Right ventricle myocardium inferior (tissue), 1 donor: ENCODE measurements around the gene DAO. TPM values are rescaled to one million over a fixed set of nuclear protein-coding genes. Genes with fewer than 3 reads are reported as not detected.
A peak's percentile ranks its signal among the peaks of the same experiment; 100 is the strongest.
"Not testable (repeated sequence)": the region's sequence is repeated elsewhere in the genome, so short reads cannot be mapped to it uniquely, and the experiment has no call there.

Source experiments
- ATAC-seq: fragments of 200-7000 bp; cut with Tn5 transposase; one replicate; pipeline ENCODE4 v1.9.1; 2020; ENCODE audit warnings: mild to moderate bottlenecking, moderate library complexity
- DNase-seq: peaks from one replicate; pipeline ENCODE4 v3.0.0; 2021; ENCODE audit errors: missing footprints
- intact Hi-C: fragments of 100-400 bp; cut with DNase I; formaldehyde crosslinking; loops from one replicate; pipeline ENCODE4 v1.11.0; 2022
- long read RNA-seq: library from polyadenylated mRNA; unstranded; transcript quantifications from one replicate; pipeline ENCODE4 v2.0.0, GENCODE V29; 2021
- total RNA-seq: library from RNA; stranded (reverse); fragmentation: NEBNext Ultra II Directional; extraction: Animal tissue kit (Norgen Biotek cat#: 25700); gene quantifications from one replicate; pipeline ENCODE4 v1.2.1, GENCODE V29; 2021
- donor health status: DM: no; HTN: yes; CAD: no; lungs with severe emphysema.

The DAO gene
- not detected for total RNA-seq
- long read RNA-seq: 0 reads

GRCh38 chr12:108879615-108880254 is at the start of gene DAO:
Gene DAO (plus strand): TSS chr12:108880092. CDS start chr12:108885007, 4,915 bp downstream.
- DNase-seq (no peak), ATAC-seq (no peak)
- intact Hi-C loops: loop anchor here (10.0 kb wide), 1 partner anchor 215 kb away; the partner anchor contains the start of genes ALKBH2 and UNG

DNA sequence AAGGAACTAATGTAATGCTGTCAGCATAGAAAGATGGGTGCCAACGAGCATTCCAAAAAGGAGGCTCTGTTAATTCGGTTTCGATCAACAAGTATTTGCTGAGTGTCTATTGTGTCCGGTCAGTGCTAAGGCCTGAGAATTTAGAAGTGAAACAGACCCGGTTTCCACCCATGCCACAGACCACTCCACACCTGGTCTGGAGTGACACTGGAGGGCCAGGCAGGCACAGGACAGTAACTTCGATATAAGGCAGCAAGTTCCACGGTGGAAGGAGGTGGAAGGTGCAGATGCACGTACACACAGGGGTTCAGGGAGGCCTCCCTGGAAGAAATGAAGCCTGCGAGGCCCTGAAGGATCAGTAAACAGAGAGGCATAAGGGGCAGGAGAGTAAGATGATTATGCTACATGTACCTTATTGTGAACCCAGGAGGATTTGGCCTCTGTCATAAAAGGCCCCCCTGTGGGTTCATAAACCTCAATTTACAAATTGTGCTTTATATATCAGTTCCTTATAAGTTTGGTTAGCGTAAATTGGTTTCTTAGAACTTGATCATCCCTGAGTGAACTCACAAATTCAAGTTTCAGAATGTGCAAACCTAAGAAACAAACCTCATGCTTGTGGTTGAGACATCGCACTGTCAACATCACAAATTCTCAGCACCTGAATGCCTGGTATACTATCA is 48.4 kb upstream of the DAO start:
- DNase-seq: no peak
- no peak for ATAC-seq
- intact Hi-C loops: no loop called here

DNA sequence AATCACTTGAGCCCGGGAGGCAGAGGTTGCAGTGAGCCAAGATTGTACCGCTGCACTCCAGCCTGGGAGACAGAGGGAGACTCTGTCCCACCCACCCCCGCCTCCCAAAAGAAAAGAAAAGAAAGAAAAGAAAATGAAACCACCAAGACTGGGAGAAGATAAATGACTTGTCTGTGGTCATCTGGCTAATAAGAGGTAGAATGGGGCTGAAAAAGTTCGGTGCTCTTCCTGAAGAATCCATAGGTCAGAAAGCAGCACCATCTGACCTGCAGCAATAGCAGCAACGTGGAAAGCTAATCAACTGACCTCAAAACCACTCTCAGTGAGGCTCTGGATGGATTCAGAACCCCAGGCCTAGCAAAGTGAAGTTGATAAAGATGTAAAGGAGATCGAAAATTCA is 47.7 kb upstream of the DAO start:
- ATAC-seq: no peak
- intact Hi-C loops: no loop called here
- no peak for DNase-seq

- ATAC-seq (peak; percentile 82), DNase-seq (no peak)
- intact Hi-C loops: no loop called here
These were observed 47.0 kb upstream of the DAO start for GRCh38 chr12:108832730-108833354.

DNA sequence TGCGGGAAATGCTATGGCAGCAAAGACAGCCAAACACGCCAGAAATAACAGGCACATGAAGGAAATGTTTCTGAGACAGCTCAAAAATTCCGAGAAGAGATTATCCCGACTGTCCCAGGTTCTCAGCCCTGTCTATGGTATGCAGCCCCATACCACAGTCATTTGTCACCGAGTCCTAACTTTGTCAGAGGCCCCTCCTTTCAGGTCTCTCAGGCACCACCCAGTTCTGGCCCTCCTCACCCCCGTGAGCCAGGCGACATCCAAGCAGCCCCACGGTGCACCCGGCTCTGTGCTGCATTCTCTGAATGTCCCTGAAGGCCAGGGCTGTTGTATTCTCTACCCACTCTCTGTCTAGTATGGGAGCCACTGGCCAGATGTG is 46.5 kb upstream of the DAO start:
- intact Hi-C loops: no loop called here
- DNase-seq: no peak
- peak; percentile 32 for ATAC-seq

DNA sequence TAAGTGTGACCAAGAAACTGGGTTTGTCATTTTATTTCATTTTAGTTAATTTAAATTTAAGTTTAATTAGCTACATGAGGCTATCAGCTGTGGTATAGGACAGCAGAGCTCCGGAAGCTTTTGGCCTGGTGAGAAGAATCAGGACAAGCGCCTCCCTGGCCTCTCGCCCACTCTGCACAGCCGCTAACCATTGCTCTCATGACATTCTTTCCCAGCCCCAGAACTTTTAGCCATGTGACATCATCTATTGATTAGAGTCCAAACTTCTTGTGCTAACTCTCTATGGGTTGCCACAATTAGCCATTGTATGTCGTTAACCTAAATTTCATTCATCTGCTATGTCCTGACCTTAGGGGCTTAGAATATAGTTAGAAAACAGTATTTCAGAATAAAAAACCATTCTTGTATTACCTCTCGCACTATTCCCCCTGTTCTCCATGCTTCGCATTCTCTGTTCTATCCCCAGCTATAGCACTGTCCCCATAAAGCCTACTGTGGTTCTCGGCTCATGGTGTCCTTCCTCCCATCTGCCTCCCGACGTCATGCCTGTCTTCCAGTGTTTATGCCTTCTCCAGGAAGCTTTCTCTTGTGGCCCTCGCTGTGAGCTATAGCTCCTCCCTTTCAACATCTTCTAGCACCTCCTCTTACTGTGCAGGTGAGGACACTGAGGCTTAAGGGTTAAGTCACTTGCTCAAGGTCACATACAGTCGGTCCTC is 46.0 kb upstream of the DAO start:
- ATAC-seq (peak; percentile 71), DNase-seq (peak; percentile 84)
- intact Hi-C loops: no loop called here

DNA sequence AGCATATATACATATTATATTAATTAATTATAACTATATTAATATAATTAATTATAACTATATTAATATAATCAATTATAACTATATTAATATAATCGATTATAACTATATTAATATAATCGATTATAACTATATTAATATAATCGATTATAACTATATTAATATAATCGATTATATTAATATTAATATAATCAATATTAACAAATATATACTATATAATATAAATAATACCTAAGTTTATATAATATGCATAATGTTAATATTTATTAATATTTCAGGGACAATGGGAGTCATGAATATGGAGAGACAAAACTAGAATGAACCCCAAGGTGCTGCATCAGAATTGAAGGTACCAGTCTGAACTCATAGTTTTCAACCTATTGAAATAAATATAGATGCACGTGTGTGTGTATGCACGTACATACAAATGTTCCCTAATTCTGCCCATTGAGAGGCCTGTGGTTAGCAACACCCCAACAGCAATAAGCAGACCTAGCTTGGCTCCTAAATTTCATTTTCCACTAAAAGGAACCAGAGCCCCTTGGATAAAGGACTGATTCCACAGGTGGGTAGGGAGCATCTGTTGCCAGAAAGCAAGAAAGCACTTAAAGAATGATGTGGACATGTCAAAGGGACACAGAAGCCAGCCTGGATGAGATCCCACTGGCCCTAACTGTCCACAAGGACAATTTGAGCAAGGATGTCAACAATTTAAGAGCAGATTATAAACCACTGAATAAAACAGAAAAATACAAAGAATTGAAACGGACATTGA is 43.8 kb upstream of the DAO start:
- DNase-seq (no peak), ATAC-seq (no peak)
- intact Hi-C loops: no loop called here

DNA sequence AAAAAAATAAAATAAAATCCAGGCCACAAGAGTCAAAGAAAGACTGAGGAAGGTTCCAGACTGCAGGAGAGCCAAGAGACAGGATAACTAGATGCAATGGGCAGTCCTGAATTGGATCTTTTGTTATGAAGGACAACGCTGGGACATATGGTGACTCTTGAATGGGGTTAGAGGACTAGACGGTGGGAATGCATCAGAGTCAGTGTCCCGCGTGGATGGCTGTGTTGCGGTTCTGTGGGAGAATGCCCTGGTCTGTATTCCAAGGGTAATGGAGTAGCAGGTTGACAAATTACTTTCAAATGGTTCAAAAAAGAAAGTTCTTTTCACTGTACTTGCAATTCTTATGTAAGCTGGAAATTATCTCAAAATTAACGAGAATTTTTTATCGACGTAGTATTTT is 42.7 kb upstream of the DAO start:
- intact Hi-C loops: no loop called here
- ATAC-seq (no peak), DNase-seq (no peak)

DNA sequence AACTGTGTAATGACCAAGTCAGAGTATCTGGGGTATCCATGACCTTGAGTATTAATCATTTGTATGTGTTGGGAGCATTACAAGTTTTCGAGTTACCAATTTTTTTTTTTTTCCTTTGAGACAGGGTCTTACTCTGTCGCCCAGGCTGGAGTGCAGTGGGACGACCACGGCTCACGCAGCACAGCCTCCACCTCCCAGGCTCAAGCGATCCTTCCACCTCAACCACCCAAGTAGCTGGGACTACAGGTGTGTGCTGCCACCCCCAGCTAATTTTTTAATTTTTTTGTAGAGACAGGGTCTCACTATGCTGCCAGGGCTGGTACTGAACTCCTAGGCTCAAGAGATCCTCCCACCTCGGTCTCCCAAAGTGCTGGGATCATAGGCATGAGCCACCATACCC is 42.2 kb upstream of the DAO start:
- ATAC-seq (no peak), DNase-seq (no peak)
- intact Hi-C loops: loop anchor here (2.0 kb wide), 1 partner anchor 19 kb away; the partner anchor contains the start of gene SSH1

DNA sequence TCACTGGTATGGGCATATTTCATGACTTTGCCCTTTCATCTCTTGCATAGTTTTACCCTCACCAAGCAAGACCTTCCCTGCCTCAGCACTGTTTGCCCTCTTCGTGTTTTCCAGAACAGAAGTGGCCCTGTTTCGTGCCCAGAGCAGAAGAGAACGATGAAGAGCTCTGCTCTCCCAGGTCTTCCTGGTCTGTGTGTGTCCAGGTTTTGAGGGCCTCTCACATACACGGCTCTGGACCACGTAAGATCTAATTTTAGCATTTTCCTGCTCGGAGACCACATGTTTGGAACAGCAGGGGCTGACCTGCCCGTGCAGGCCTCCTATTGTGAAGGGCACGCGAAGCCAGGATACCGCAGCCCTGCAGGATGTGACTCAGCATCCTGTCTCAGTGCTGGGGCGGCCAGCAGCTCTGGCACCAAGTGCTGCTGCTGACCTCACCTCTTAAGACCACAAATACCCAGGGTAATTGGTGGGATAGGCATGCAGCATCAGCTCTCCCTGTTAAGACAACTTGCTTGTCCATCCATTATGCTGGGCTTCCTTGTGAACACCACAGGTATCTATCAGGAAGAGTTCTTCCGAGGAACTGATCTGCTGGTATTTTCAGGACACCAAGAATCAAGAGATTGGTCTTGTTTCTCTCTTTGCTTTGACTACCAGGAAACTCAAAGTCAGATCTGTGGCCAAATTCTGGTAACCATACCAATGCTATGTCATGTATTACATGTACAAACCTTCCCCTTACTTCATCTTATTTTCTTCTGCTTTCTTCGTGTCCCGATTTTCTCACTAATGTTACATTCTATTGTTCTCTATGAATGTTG is 41.5 kb upstream of the DAO start:
- DNase-seq (peak; percentile 95), ATAC-seq (peak; percentile 86)
- intact Hi-C loops: loop anchor here (2.0 kb wide), 1 partner anchor 18 kb away; the partner anchor contains the start of gene SSH1

- peak; percentile 81 for DNase-seq
- intact Hi-C loops: loop anchor here (2.0 kb wide), 1 partner anchor 18 kb away; the partner anchor contains the start of gene SSH1
These were observed 40.6 kb upstream of the DAO start for GRCh38 chr12:108839018-108839889.

GRCh38 chr12:108839890-108840230 is 40.0 kb upstream of the DAO start:
- intact Hi-C loops: loop anchor here (2.0 kb wide), 1 partner anchor 17 kb away; the partner anchor contains the start of gene SSH1
- ATAC-seq: no peak
- no peak for DNase-seq

More at GRCh38 chr12:108839018-108839889, 40.6 kb upstream of the DAO start:
- peak; percentile 9 for ATAC-seq

DNA sequence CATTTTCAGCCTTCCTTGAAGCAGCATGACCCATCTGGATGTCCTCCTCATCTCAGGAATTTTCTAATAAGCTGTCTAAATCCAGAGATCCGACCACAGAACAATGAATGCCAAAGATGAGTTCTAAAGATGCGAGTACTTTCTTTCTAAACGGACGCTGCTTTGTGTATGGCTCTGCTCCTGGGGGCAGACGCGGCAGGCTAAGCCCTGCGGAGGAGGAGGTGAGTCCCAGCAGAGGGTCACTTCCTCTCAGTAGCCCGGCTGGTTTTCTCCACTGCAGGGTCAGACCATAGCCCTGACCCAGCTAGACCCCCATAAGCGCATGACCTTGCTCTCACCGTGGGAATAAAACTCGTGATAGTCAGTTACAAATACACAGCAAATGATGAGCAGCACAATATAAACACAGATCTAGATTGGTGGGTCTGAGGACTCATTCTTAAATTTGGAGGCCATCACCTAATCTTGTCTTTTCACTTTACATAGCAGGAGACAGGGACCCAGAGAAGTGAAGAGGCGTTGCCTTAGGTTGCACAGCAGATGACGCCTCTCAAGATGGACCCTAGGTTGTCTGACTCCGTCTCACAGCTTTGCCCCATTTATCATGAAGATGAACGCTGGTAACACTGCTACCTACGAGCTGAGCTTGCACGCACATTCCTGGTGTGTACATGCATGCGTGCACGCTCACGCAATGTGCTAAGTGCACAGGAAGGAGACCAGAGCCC is 39.1 kb upstream of the DAO start:
- no peak for ATAC-seq
- DNase-seq: no peak
- intact Hi-C loops: no loop called here

- intact Hi-C loops, ATAC-seq, DNase-seq: not testable (repeated sequence)
These were observed 38.1 kb upstream of the DAO start for GRCh38 chr12:108841825-108842224.

DNA sequence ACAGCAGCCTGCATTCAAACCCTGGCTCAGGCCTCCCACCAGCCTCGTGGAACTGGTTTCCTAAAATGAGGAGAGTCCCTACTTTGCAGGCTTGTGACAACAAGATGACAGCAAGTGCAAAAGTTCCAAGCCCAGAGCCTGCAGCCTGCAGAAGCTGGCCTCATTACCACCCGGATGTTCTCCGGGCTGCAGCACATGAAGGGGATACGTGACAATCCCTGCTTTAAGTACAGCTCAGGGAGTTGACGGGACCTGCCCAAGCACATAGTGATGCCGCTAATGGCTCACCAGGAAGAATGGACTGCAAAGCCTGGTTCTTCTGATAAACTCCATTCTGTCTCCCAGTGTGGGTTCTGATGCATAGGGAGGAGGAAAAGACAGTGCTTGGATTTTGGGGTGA is 37.5 kb upstream of the DAO start:
- intact Hi-C loops: no loop called here

GRCh38 chr12:108843187-108843586 is 36.7 kb upstream of the DAO start:
- no peak for ATAC-seq
- intact Hi-C loops: no loop called here
- DNase-seq: no peak

More for the DNA sequence above, 37.5 kb upstream of the DAO start:
- ATAC-seq (no peak), DNase-seq (no peak)
